IMR-90 (cell line): Measurements from ENCODE around the gene NENF. TPM values are rescaled to one million over a fixed set of nuclear protein-coding genes. Genes with fewer than 3 reads are reported as not detected.

Source experiments
- ATAC-seq: fragments of 200-7000 bp; cut with Tn5 transposase; 2 replicates; pipeline ENCODE4 v1.9.1; 2020; ENCODE audit warnings: low read depth, mild to moderate bottlenecking, moderate library complexity
- BruUV-seq: library from RNA; stranded (reverse); fragments of 400-500 nt; replicated peaks from 2 replicates; lab custom pipeline; 2021; lab: Mats Ljungman, UMichigan
- CTCF ChIA-PET: fragments of 300-600 bp; formaldehyde crosslinking; extraction: SDS; loops from one replicate; lab custom pipeline; 2021; ENCODE audit warnings: antibody characterized with exemption; lab: Yijun Ruan, JAX
- POLR2A ChIA-PET: fragments of 300-600 bp; sonication (Branson Sonifier 250); formaldehyde crosslinking; loops from one replicate; lab custom pipeline; 2022; ENCODE audit warnings: antibody characterized with exemption; ENCODE audit not compliant: unreplicated experiment; lab: Charles Lee
- DNase-seq: peaks from one replicate; pipeline ENCODE4 v3.0.0; 2013
- H2AFZ ChIP-seq: replicated peaks from 2 replicates; pipeline ENCODE3; 2013; ENCODE audit warnings: low read length, mild to moderate bottlenecking; ENCODE audit not compliant: poor library complexity
- H2AK5ac ChIP-seq: 2 replicates; pipeline ENCODE4 v1.6.1; 2013; ENCODE audit warnings: low read depth, low read length, inconsistent platforms
- H2AK9ac ChIP-seq: replicated peaks from 2 replicates; pipeline ENCODE3; 2013; ENCODE audit warnings: mild to moderate bottlenecking, low read depth, low read length, moderate library complexity; ENCODE audit not compliant: poor library complexity
- H2BK120ac ChIP-seq: 2 replicates; pipeline ENCODE4 v1.6.1; 2013; ENCODE audit warnings: low read depth, low read length, inconsistent platforms
- H2BK15ac ChIP-seq: 3 replicates; pipeline ENCODE4 v1.6.1; 2013; ENCODE audit warnings: low read depth, low read length, inconsistent platforms
- H2BK20ac ChIP-seq: 2 replicates; pipeline ENCODE4 v1.6.1; 2013; ENCODE audit warnings: low read depth, mild to moderate bottlenecking, inconsistent platforms, low read length, moderate library complexity
- H2BK5ac ChIP-seq: 2 replicates; pipeline ENCODE4 v1.6.1; 2013; ENCODE audit warnings: mild to moderate bottlenecking, low read depth, low read length, inconsistent platforms; ENCODE audit not compliant: poor library complexity, severe bottlenecking
- H3K14ac ChIP-seq: replicated peaks from 2 replicates; pipeline ENCODE4 v1.6.1; 2013; ENCODE audit warnings: low read depth, low read length, inconsistent platforms
- H3K18ac ChIP-seq: 2 replicates; pipeline ENCODE4 v1.6.1; 2013; ENCODE audit warnings: low read depth, low read length, control low read depth
- H3K23ac ChIP-seq: 2 replicates; pipeline ENCODE4 v1.6.1; 2013; ENCODE audit warnings: low read depth, low read length, inconsistent platforms
- H3K27ac ChIP-seq: 2 replicates; pipeline ENCODE4 v1.5.1; 2013; ENCODE audit warnings: mild to moderate bottlenecking, control low read depth, low read length; ENCODE audit not compliant: insufficient read depth
- H3K27me3 ChIP-seq: 2 replicates; pipeline ENCODE4 v1.6.1; 2013; ENCODE audit warnings: low read length; ENCODE audit not compliant: control insufficient read depth, insufficient read depth
- H3K36me3 ChIP-seq: 2 replicates; pipeline ENCODE4 v1.6.1; 2013; ENCODE audit warnings: low read length, mixed read lengths; ENCODE audit not compliant: control insufficient read depth, insufficient read depth
- H3K4ac ChIP-seq: 2 replicates; pipeline ENCODE4 v1.6.1; 2013; ENCODE audit warnings: low read depth, low read length, inconsistent platforms
- H3K4me1 ChIP-seq: 2 replicates; pipeline ENCODE4 v1.6.1; 2013; ENCODE audit warnings: low read length, mixed read lengths; ENCODE audit not compliant: control insufficient read depth, insufficient read depth
- H3K4me2 ChIP-seq: 2 replicates; pipeline ENCODE4 v1.6.1; 2013; ENCODE audit warnings: low read depth, mild to moderate bottlenecking, control low read depth, low read length, moderate library complexity
- H3K4me3 ChIP-seq: 2 replicates; pipeline ENCODE4 v1.5.1; 2013; ENCODE audit warnings: low read depth, mild to moderate bottlenecking, control low read depth, low read length, moderate library complexity; ENCODE audit not compliant: insufficient read depth
- H3K56ac ChIP-seq: 2 replicates; pipeline ENCODE4 v1.6.1; 2013; ENCODE audit warnings: low read length, inconsistent platforms; ENCODE audit not compliant: insufficient read depth; ENCODE audit errors: extremely low read depth
- H3K79me1 ChIP-seq, 2 experiments: 2 replicates each; pipeline ENCODE4 v1.6.1; 2013; ENCODE audit warnings: low read length in 2 of 2, inconsistent platforms in 1 of 2, low read depth in 1 of 2
- H3K9ac ChIP-seq: 2 replicates; pipeline ENCODE4 v1.6.1; 2013; ENCODE audit warnings: low read depth, low read length, control low read depth
- H3K9me1 ChIP-seq: 2 replicates; pipeline ENCODE4 v1.6.1; 2013; ENCODE audit warnings: low read length, inconsistent platforms; ENCODE audit not compliant: insufficient read depth
- H3K9me3 ChIP-seq: 2 replicates; pipeline ENCODE4 v1.6.1; 2013; ENCODE audit warnings: low read length; ENCODE audit not compliant: control insufficient read depth, insufficient read depth
- H4K20me1 ChIP-seq: 2 replicates; pipeline ENCODE4 v1.6.1; 2013; ENCODE audit warnings: low read length, inconsistent platforms; ENCODE audit not compliant: insufficient read depth
- H4K5ac ChIP-seq: 2 replicates; pipeline ENCODE4 v1.6.1; 2013; ENCODE audit warnings: mild to moderate bottlenecking, low read depth, low read length, control low read depth
- H4K8ac ChIP-seq, 2 experiments: 2 replicates each; pipeline ENCODE4 v1.6.1; 2013; ENCODE audit warnings: low read depth in 2 of 2, low read length in 2 of 2, control low read depth in 1 of 2, inconsistent platforms in 1 of 2
- H4K91ac ChIP-seq: 2 replicates; pipeline ENCODE4 v1.6.1; 2013; ENCODE audit warnings: low read depth, low read length, inconsistent platforms; ENCODE audit not compliant: insufficient read depth
- BHLHE40 ChIP-seq: fragments of 150-350 bp; IDR thresholded peaks from 2 replicates; pipeline ENCODE4 v1.6.1; 2016; ENCODE audit warnings: mild to moderate bottlenecking, low read depth, low read length
- CEBPB ChIP-seq: IDR thresholded peaks from 2 replicates; pipeline ENCODE4 v1.6.1; 2012; ENCODE audit warnings: low read depth, low read length, improper control_type of control experiment
- CHD1 ChIP-seq: IDR thresholded peaks from 2 replicates; pipeline ENCODE4 v1.6.1; 2012; ENCODE audit warnings: low read depth, low read length, improper control_type of control experiment
- CTCF ChIP-seq: conservative IDR thresholded peaks from 2 replicates; pipeline ENCODE4 v1.5.1; 2012; ENCODE audit warnings: mild to moderate bottlenecking, low read depth, low read length, improper control_type of control experiment
- ELK1 ChIP-seq: fragments of 150-350 bp; IDR thresholded peaks from 2 replicates; pipeline ENCODE4 v1.6.1; 2016; ENCODE audit warnings: low read depth, mild to moderate bottlenecking, low read length, moderate library complexity, borderline replicate concordance
- FOS ChIP-seq: fragments of 150-350 bp; IDR thresholded peaks from 2 replicates; pipeline ENCODE4 v1.6.1; 2016; ENCODE audit warnings: low read depth, low read length
- MAFK ChIP-seq: IDR thresholded peaks from 2 replicates; pipeline ENCODE4 v1.6.1; 2012; ENCODE audit warnings: low read depth, low read length, improper control_type of control experiment
- MAZ ChIP-seq: IDR thresholded peaks from 2 replicates; pipeline ENCODE4 v1.6.1; 2012; ENCODE audit warnings: low read depth, mild to moderate bottlenecking, low read length, improper control_type of control experiment, moderate library complexity, borderline replicate concordance
- MXI1 ChIP-seq: IDR thresholded peaks from 2 replicates; pipeline ENCODE4 v1.6.1; 2012; ENCODE audit warnings: low read depth, mild to moderate bottlenecking, low read length, moderate library complexity, borderline replicate concordance
- NFE2L2 ChIP-seq: fragments of 150-350 bp; IDR thresholded peaks from 2 replicates; pipeline ENCODE4 v1.6.1; 2016; ENCODE audit warnings: low read depth, mild to moderate bottlenecking, low read length
- POLR2A ChIP-seq: IDR thresholded peaks from 2 replicates; pipeline ENCODE4 v1.6.1; 2012; ENCODE audit warnings: mild to moderate bottlenecking, low read depth, low read length
- RAD21 ChIP-seq: IDR thresholded peaks from 2 replicates; pipeline ENCODE4 v1.6.1; 2012; ENCODE audit warnings: low read length, improper control_type of control experiment
- RCOR1 ChIP-seq: IDR thresholded peaks from 2 replicates; pipeline ENCODE4 v1.6.1; 2012; ENCODE audit warnings: mild to moderate bottlenecking, low read length, improper control_type of control experiment; ENCODE audit not compliant: insufficient replicate concordance
- RFX5 ChIP-seq: IDR thresholded peaks from 2 replicates; pipeline ENCODE4 v1.8.0; 2012; ENCODE audit warnings: low read depth, mild to moderate bottlenecking, low read length, moderate library complexity
- SMC3 ChIP-seq: fragments of 150-350 bp; IDR thresholded peaks from 2 replicates; pipeline ENCODE4 v1.6.1; 2016; ENCODE audit warnings: low read depth, mild to moderate bottlenecking, antibody characterized with exemption, low read length, moderate library complexity
- USF2 ChIP-seq: fragments of 150-350 bp; IDR thresholded peaks from 2 replicates; pipeline ENCODE4 v1.6.1; 2017; ENCODE audit warnings: mild to moderate bottlenecking, antibody characterized with exemption, low read length, low read depth
- WGBS, 2 experiments: methylation state at CpG; one replicate each; pipeline versions ENCODE4 v1.1.5 to v1.1.7; 2013; ENCODE audit warnings: missing lambda C conversion rate in 2 of 2; ENCODE audit not compliant: insufficient read length in 1 of 2; ENCODE audit errors: extremely low coverage in 2 of 2; 5-methylcytosine and 5-hydroxymethylcytosine counted together
- dilution Hi-C: fragments of 300-500 bp; cut with HindIII; formaldehyde crosslinking; loops from one replicate; pipeline ENCODE4 v1.14.3; 2018; ENCODE audit warnings: low sequenced_read_pairs; ENCODE audit not compliant: unreplicated experiment
- in situ Hi-C: fragments of 300-500 bp; cut with MboI; formaldehyde crosslinking; loops from 3 replicates; pipeline ENCODE4 v1.14.3; 2019; ENCODE audit warnings: low sequenced_read_pairs, inconsistent platforms, mixed read lengths
- intact Hi-C: fragments of 100-400 bp; cut with micrococcal nuclease; formaldehyde crosslinking; loops from 2 replicates; pipeline ENCODE4 v1.10.0; 2022
- polyA plus RNA-seq, 3 experiments: library from polyadenylated mRNA; depleted of rRNA; stranded (reverse); fragments of >200 nt; gene quantifications; 2 replicates each; pipeline ENCODE4 v1.2.3, GENCODE V29; 2012; ENCODE audit warnings: low replicate concordance in 1 of 3
- total RNA-seq: library from RNA; depleted of rRNA; stranded (reverse); fragments of >200 nt; gene quantifications from 2 replicates; pipeline ENCODE4 v1.2.3, GENCODE V29; 2012

The NENF gene
- total and polyA plus RNA-seq, 2 of the 4 experiments (the other 2 are of a cell fraction), result 16.0 to 40.4 TPM

- CTCF ChIA-PET, result no interaction called here
- H2BK20ac ChIP-seq, result no peak overlapping the region
- DNase-seq (no peak), ATAC-seq (no peak)
- no peak overlapping the region for H4K5ac ChIP-seq
- H3K56ac ChIP-seq, result no peak overlapping the region
- H4K20me1 ChIP-seq, result no peaks in the 10 kb centered on the region
- H3K27ac ChIP-seq, result no peak overlapping the region
- H3K79me1 ChIP-seq, result peaks cover 0 to 4% of the 10 kb centered on the region in 2 experiments; a peak in 2 of 4 replicates
- in situ Hi-C loops, result no loop called here
- H2BK5ac ChIP-seq, result no peak overlapping the region
- H3K4ac ChIP-seq, result no peak overlapping the region
- no peak overlapping the region for H2BK120ac ChIP-seq
- peaks cover 17% of the 10 kb centered on the region for H3K36me3 ChIP-seq
- H3K18ac ChIP-seq, result no peak overlapping the region
- no peak overlapping the region for H3K23ac ChIP-seq
- H4K91ac ChIP-seq, result no peak overlapping the region
- H3K4me3 ChIP-seq, result no peak overlapping the region
- H4K8ac ChIP-seq, result no peak overlapping the region
- no peaks in the 10 kb centered on the region for H3K27me3 ChIP-seq
- H2BK15ac ChIP-seq, result no peak overlapping the region
- no peak overlapping the region for H3K14ac ChIP-seq
- H3K4me2 ChIP-seq, result no peak overlapping the region
- peaks cover 11% of the 10 kb centered on the region; the same call in 1 of the 2 replicates for H3K9me1 ChIP-seq
- H3K9ac ChIP-seq, result no peak overlapping the region
- dilution Hi-C loops, result no loop called here
- H3K4me1 ChIP-seq, result no peaks in the 10 kb centered on the region
- H2AFZ ChIP-seq, result no peak overlapping the region
- no peak for TF ChIP-seq USF2
- TF ChIP-seq MAFK, result no peak
- TF ChIP-seq BHLHE40, result no peak
- TF ChIP-seq ELK1, result no peak
- no peak for TF ChIP-seq FOS
- no peak for TF ChIP-seq CEBPB
- TF ChIP-seq RCOR1, result no peak
- no peak for TF ChIP-seq RAD21
- TF ChIP-seq MXI1, result no peak
- TF ChIP-seq NFE2L2, result no peak
- TF ChIP-seq SMC3, result no peak
- no peak for TF ChIP-seq CTCF
- no peak for TF ChIP-seq POLR2A
- TF ChIP-seq RFX5, result no peak
- TF ChIP-seq CHD1, result no peak
- no peak for TF ChIP-seq MAZ
- H2AK5ac ChIP-seq, result no peak overlapping the region
- WGBS, 2 experiments, result no CpG with 5 or more reads among the region's 1 CpG
- intact Hi-C loops, result no loop called here
- H3K9me3 ChIP-seq, result no peaks in the 10 kb centered on the region
- BruUV-seq, result no TSS peak
- H2AK9ac ChIP-seq, result no peak overlapping the region
- POLR2A ChIA-PET, result no interaction called here
Measured at GRCh38 chr1:212386029-212386428, 46.7 kb upstream of the NENF start.
